Body of pancreas (tissue), 4 donors: ENCODE data around the gene DAW1. TPM values are rescaled to one million over a fixed set of nuclear protein-coding genes. Genes with fewer than 3 reads are reported as not detected.
A peak's percentile ranks its signal among the peaks of the same experiment; 100 is the strongest.

Experiments used
- ATAC-seq: fragments of 150-250 bp; one replicate; pipeline ENCODE4 v1.9.1; 2016
- DNase-seq, 4 donors: peaks; one replicate each; pipeline ENCODE4 v3.0.0-alpha.2; 2019
- H3K27ac ChIP-seq, 4 donors: fragments of 200-600 bp; sonication (generic); 1 replicate in 3 of 4; 2 replicates in 1 of 4; pipeline versions ENCODE4 v1.5.1 to v1.6.1; 2016 to 2019; ENCODE audit warnings: mild to moderate bottlenecking in 1 of 4, mixed read lengths in 1 of 4, moderate library complexity in 1 of 4
- H3K27me3 ChIP-seq, 2 donors: fragments of 200-600 bp; sonication (generic); one replicate each; pipeline ENCODE4 v1.6.0; 2016; ENCODE audit warnings: mild to moderate bottlenecking in 1 of 2
- H3K36me3 ChIP-seq, 2 donors: fragments of 200-600 bp; sonication (generic); replicated peaks in 1 of 2; 2 replicates each; pipeline ENCODE4 v1.5.1; 2016; ENCODE audit warnings: low read depth in 2 of 2; ENCODE audit not compliant: insufficient read depth in 1 of 2
- H3K4me1 ChIP-seq: fragments of 200-600 bp; sonication (generic); one replicate; pipeline ENCODE4 v1.6.0; 2016
- H3K4me3 ChIP-seq, 2 donors: fragments of 200-600 bp; sonication (generic); 1 replicate in 1 of 2; 2 replicates in 1 of 2; pipeline ENCODE4 v1.5.1; 2016 to 2019
- H3K9me3 ChIP-seq, 3 donors: fragments of 200-600 bp; sonication (generic); 1 replicate in 2 of 3; 2 replicates in 1 of 3; pipeline ENCODE4 v1.5.1; 2016
- POLR2A ChIP-seq, 3 donors: fragments of 450-650 bp; IDR thresholded peaks; one replicate each; pipeline ENCODE4 v1.6.1; 2016; ENCODE audit warnings: antibody characterized with exemption in 3 of 3, mild to moderate bottlenecking in 2 of 3
- WGBS, 2 donors: methylation state at CpG; one replicate each; pipeline ENCODE4 v1.1.5; 2017; 5-methylcytosine and 5-hydroxymethylcytosine counted together
- intact Hi-C: fragments of 100-400 bp; cut with DNase I; formaldehyde crosslinking; loops from one replicate; pipeline ENCODE4 v1.15.1; 2023
- total RNA-seq, 2 donors: library from RNA; depleted of rRNA; stranded (reverse); fragments of >200 nt; gene quantifications; one replicate each; pipeline ENCODE4 v1.1.0, GENCODE V29; 2016
- TF ChIP-seq, protein P1 (sequence below), 7 experiments: fragments of 450-650 bp in 4 of 7; fragments of 200-600 bp in 3 of 7; sonication (generic) in 3 of 7; IDR thresholded peaks; one replicate each; pipeline ENCODE4 v1.5.1; 2016 to 2019; ENCODE audit warnings: antibody characterized with exemption in 7 of 7

DAW1 gene, protein sequence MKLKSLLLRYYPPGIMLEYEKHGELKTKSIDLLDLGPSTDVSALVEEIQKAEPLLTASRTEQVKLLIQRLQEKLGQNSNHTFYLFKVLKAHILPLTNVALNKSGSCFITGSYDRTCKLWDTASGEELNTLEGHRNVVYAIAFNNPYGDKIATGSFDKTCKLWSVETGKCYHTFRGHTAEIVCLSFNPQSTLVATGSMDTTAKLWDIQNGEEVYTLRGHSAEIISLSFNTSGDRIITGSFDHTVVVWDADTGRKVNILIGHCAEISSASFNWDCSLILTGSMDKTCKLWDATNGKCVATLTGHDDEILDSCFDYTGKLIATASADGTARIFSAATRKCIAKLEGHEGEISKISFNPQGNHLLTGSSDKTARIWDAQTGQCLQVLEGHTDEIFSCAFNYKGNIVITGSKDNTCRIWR
- not detected for total RNA-seq

DNA sequence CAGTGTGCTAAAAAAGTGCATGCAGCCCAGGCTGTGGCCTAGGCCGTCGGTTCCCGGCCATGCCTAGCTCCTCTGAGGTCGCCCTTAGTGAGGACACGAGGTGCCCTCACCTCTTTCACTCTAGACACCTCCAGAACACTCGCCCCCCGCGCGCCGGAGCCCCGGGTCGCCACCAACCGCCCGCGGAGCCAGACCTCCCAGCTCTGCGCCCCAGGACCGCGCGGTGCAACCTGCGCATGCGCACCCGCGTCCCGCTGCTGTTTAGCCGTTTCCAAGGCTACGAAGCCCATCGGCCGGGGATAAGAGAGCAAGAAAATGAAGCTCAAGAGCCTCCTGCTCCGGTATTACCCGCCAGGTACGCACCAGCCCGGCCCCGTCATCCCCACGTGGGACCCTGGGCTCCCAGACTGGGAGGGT lies at the start of gene DAW1:
Gene DAW1, plus strand, starts transcription at position 257 of the 417 bp plus-strand sequence. Its CDS starts 59 bp downstream, at position 316.
- Histone ChIP-seq H3K4me3 (no peak within 1 kb of the TSS), H3K36me3 (no peaks in the 10 kb centered on the region), H3K27ac (no peak within 1 kb of the TSS), H3K9me3 (no peaks in the 10 kb centered on the region), H3K27me3 (no peaks in the 10 kb centered on the region), H3K4me1 (peaks cover 7% of the 10 kb centered on the region)
- TF ChIP-seq, protein P1, sequence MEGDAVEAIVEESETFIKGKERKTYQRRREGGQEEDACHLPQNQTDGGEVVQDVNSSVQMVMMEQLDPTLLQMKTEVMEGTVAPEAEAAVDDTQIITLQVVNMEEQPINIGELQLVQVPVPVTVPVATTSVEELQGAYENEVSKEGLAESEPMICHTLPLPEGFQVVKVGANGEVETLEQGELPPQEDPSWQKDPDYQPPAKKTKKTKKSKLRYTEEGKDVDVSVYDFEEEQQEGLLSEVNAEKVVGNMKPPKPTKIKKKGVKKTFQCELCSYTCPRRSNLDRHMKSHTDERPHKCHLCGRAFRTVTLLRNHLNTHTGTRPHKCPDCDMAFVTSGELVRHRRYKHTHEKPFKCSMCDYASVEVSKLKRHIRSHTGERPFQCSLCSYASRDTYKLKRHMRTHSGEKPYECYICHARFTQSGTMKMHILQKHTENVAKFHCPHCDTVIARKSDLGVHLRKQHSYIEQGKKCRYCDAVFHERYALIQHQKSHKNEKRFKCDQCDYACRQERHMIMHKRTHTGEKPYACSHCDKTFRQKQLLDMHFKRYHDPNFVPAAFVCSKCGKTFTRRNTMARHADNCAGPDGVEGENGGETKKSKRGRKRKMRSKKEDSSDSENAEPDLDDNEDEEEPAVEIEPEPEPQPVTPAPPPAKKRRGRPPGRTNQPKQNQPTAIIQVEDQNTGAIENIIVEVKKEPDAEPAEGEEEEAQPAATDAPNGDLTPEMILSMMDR (IDR thresholded peaks at IDR 0.05): no peak
- TF ChIP-seq POLR2A (IDR thresholded peaks at IDR 0.05): no peak
- ATAC-seq (peak; percentile 64), DNase-seq (peak; percentile 34 to 66 (median 56))
- WGBS, 2 donors: 2 to 3% methylated on average over 9 to 34 of the region's 34 CpGs
- intact Hi-C loops: no loop called here

DNA sequence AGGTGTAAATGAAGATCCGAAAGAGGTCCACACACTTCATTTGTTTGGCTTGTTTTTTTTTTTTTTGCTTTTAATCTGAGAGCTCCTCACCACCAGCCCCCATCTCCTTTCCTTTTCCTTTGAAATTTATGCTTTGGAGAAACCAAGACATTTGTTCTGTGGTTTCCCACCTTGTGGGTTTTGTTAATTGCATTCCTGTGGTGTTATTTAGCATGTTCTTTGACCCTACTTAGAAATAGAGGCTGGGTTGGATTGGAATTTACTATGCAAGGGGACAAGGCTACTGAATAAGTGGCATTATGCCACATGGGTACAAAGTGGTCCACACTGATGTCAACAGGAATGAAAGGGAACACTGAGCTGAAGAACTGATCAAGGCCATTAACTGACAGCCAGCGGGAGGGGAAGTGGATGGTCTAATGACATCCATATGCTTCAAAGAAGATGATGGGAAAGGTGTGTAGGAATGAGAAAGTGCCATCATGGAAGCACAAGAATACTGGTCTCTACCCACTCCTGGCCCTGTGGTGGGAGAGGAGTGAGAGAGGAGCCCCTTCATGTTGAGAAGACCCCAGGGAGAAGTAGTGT lies 48.9 kb upstream of the DAW1 start:
- Histone ChIP-seq H3K4me3 (no peak overlapping the region), H3K27me3 (no peaks in the 10 kb centered on the region), H3K36me3 (no peaks in the 10 kb centered on the region), H3K27ac (no peak overlapping the region), H3K9me3 (no peaks in the 10 kb centered on the region), H3K4me1 (no peaks in the 10 kb centered on the region)
- WGBS, 2 donors: 72 to 78% methylated on average over 2 of the region's 2 CpGs
- TF ChIP-seq POLR2A (IDR thresholded peaks at IDR 0.05): no peak
- TF ChIP-seq, protein P1 (IDR thresholded peaks at IDR 0.05): no peak
- intact Hi-C loops: no loop called here
- DNase-seq: no peak
- ATAC-seq: no peak

DNA sequence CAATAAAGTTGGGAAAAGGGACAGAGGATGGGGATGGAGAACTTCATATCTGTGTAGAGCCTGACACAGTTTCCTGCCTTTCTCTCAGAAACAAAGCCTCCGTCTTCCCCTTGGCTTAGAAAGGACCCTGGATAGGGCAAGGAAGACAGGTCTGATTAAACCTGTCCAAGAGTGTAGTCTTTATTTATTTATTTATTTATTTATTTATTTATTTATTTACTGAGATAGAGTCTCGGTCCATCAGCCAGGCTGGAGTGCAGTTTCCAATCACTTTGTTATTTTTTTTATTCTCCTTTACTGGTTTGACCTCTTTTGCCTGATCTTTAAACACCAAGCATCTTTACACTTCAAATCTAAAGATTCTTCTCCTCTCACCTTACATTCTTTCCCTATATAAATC lies 47.5 kb upstream of the DAW1 start:
- H3K4me1 ChIP-seq: no peaks in the 10 kb centered on the region
- H3K27ac ChIP-seq: no peak overlapping the region
- TF ChIP-seq, protein P1 (IDR thresholded peaks at IDR 0.05): no peak
- TF ChIP-seq POLR2A (IDR thresholded peaks at IDR 0.05): no peak
- no peaks in the 10 kb centered on the region for H3K9me3 ChIP-seq
- no peak overlapping the region for H3K4me3 ChIP-seq
- no peak for DNase-seq
- no peak for ATAC-seq
- intact Hi-C loops: no loop called here
- H3K36me3 ChIP-seq: no peaks in the 10 kb centered on the region
- 41 to 46% methylated on average over 2 of the region's 2 CpGs for WGBS, 2 donors
- no peaks in the 10 kb centered on the region for H3K27me3 ChIP-seq

DNA sequence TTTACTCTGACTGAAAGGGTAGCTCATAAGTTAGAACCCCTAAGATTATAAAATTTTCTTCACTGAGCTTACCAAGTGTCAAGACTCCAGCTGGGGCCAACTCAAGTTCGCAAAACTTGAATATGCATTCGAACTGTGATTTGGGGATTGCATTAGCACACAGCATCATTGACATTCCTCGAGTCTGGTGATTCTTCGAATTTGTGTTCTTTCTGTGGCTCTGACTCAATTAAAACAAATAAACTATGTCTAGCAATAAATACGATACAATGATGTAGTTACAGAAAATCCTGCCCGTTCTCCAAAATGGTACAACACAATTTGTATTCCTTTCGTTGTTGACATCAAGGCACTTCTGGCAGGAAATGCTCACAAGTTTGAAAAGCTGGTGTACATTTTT lies 46.7 kb upstream of the DAW1 start:
- 72 to 75% methylated on average over 7 of the region's 7 CpGs for WGBS, 2 donors
- intact Hi-C loops: no loop called here
- Histone ChIP-seq H3K36me3 (no peaks in the 10 kb centered on the region), H3K4me1 (no peaks in the 10 kb centered on the region), H3K27me3 (no peaks in the 10 kb centered on the region), H3K4me3 (no peak overlapping the region), H3K9me3 (no peaks in the 10 kb centered on the region), H3K27ac (no peak overlapping the region)
- DNase-seq (no peak), ATAC-seq (no peak)
- TF ChIP-seq POLR2A (IDR thresholded peaks at IDR 0.05): no peak

DNA sequence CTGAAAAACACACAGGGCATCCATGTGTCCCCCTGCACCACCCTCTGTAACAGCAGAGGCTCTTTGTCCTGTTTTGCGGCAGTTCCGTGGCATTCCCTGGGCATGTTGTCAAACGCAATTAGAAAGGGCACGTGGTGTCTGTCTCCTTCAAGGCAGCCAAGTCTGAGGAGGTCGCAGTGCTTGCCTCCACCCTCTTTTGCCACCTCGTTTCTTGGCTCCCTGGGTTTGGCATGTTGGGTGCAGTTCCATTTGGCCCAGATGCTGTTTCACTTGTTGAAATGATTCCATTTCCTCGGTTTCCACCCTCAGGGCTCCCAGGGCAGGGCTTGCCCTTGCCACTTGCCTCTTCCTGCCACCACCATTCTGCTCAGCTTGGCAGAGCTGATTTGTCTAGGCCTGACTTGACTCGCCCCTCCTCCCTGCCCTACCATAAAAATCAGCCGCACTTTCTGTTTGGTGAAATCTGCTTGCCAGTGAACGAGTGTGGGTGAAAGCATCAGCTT lies 45.4 kb upstream of the DAW1 start:
- 66 to 79% methylated on average over 10 of the region's 10 CpGs for WGBS, 2 donors
- Histone ChIP-seq H3K4me1 (no peaks in the 10 kb centered on the region), H3K27ac (no peak overlapping the region), H3K36me3 (no peaks in the 10 kb centered on the region), H3K27me3 (no peaks in the 10 kb centered on the region), H3K4me3 (no peak overlapping the region), H3K9me3 (no peaks in the 10 kb centered on the region)
- no peak for TF ChIP-seq POLR2A (IDR thresholded peaks at IDR 0.05)
- ATAC-seq: no peak
- no peak for DNase-seq
- intact Hi-C loops: no loop called here
